Measurements from ENCODE around the gene GNG14. TPM values are rescaled to one million over a fixed set of nuclear protein-coding genes. Genes with fewer than 3 reads are reported as not detected.

Gene GNG14
- total RNA-seq, 1 experiment from 2014 or later = not detected

DNA sequence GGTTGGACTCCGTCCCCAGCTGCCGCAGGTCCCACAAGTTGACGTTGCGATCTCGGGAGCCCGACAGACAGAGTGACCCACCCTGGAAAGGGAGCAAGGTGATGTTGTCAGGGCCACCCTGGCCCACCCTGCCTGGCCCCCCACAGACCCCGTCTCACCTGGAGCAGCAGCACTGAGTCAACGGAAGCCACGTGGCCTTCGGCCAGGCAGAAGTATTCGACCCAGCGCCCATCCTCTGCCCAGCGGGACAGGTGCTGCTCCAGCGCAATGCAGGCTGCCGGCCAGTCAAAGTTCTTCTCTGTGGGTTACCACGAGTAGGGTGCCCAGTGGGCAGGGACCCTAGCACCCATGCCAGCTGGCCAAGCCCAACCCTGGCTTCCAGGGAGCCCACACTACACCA, 6.8 kb downstream of the GNG14 start:
- Histone ChIP-seq H3T11ph (ENCODE audit: low read length) (no peak overlapping the region), H3K9me3 (ENCODE audit: control insufficient read depth, low read depth, low read length) (no peaks in the 10 kb centered on the region), H2AK5ac (ENCODE audit: insufficient read length, low read length) (no peak overlapping the region), H3K23me2 (ENCODE audit: insufficient read length, low read depth, low read length, poor library complexity, severe bottlenecking) (peaks cover 4% of the 10 kb centered on the region), H2BK12ac (ENCODE audit: insufficient read length, low read depth, low read length) (no peak overlapping the region), H4K8ac (replicated peaks; ENCODE audit: insufficient read length, low read depth, low read length) (no peak overlapping the region), H2BK20ac (ENCODE audit: low read depth, low read length, poor library complexity, severe bottlenecking) (no peak overlapping the region), H2BK15ac (ENCODE audit: low read depth, low read length) (no peak overlapping the region), H3K18ac (ENCODE audit: insufficient read length, low read depth, low read length) (no peak overlapping the region), H3K14ac (ENCODE audit: insufficient read depth, low read length) (no peak overlapping the region), H3K23ac (ENCODE audit: insufficient read length, low read depth, low read length) (no peak overlapping the region), H3K4me1 (ENCODE audit: insufficient read depth, low read length) (0 out of 2 replicates have a peak, but pooled peaks cover 2% of the 10 kb centered on the region), H3K79me1 (ENCODE audit: insufficient read depth, low read depth, low read length, poor library complexity, severe bottlenecking) (no peaks in the 10 kb centered on the region), H3K27me3 (ENCODE audit: insufficient read depth, low read length) (no peaks in the 10 kb centered on the region), H4K20me1 (ENCODE audit: control insufficient read depth, insufficient read depth, insufficient read length) (peaks cover 3% of the 10 kb centered on the region), H3K79me2 (ENCODE audit: insufficient read depth, low read length) (no peaks in the 10 kb centered on the region), H4K5ac (ENCODE audit: insufficient read length, low read depth, low read length) (no peak overlapping the region), H2BK5ac (ENCODE audit: insufficient read length, low read length) (no peak overlapping the region), H3K27ac (ENCODE audit: insufficient read length, low read depth, low read length) (no peak overlapping the region), H4K91ac (ENCODE audit: insufficient read length, low read depth, low read length) (no peak overlapping the region), H2BK120ac (ENCODE audit: low read depth, low read length, poor library complexity, severe bottlenecking) (no peak overlapping the region), H3K56ac (ENCODE audit: insufficient read length, low read depth, low read length) (no peak overlapping the region), H2AFZ (ENCODE audit: low read length) (no peak overlapping the region), H3K4ac (ENCODE audit: low read depth, low read length) (no peak overlapping the region), H3K9ac (ENCODE audit: extremely low read depth, insufficient read length, low read length) (no peak overlapping the region), H3K4me2 (ENCODE audit: insufficient read depth, insufficient read length, low read length) (no peak overlapping the region)
- WGBS (ENCODE audit: extremely low coverage, insufficient read length, low lambda C conversion rate) = no CpG with 5 or more reads among the region's 16 CpGs
- Mint-ChIP-seq H3K27me3 (ENCODE audit: low read depth) (no peaks in the 10 kb centered on the region; the same call in 1 of the 2 replicates), H3K9me3 (no peaks in the 10 kb centered on the region), H3K4me1 (0 out of 4 replicates have a peak, but pooled peaks cover 0 to 2% of the 10 kb centered on the region in 2 experiments), H3K4me3 (no peak overlapping the region), H3K36me3 (ENCODE audit: insufficient read depth in 1 of 3, low read depth in 3 of 3) (peaks cover 2 to 15% (median 7%) of the 10 kb centered on the region in 3 experiments; a peak in 6 of 7 replicates), H3K27ac (no peak overlapping the region)
- TF ChIP-seq, protein P1, sequence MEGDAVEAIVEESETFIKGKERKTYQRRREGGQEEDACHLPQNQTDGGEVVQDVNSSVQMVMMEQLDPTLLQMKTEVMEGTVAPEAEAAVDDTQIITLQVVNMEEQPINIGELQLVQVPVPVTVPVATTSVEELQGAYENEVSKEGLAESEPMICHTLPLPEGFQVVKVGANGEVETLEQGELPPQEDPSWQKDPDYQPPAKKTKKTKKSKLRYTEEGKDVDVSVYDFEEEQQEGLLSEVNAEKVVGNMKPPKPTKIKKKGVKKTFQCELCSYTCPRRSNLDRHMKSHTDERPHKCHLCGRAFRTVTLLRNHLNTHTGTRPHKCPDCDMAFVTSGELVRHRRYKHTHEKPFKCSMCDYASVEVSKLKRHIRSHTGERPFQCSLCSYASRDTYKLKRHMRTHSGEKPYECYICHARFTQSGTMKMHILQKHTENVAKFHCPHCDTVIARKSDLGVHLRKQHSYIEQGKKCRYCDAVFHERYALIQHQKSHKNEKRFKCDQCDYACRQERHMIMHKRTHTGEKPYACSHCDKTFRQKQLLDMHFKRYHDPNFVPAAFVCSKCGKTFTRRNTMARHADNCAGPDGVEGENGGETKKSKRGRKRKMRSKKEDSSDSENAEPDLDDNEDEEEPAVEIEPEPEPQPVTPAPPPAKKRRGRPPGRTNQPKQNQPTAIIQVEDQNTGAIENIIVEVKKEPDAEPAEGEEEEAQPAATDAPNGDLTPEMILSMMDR (conservative IDR thresholded peaks at IDR 0.05) = no peak
- DNase-seq = no peak
